Suppressor macrophage treated with lipopolysaccharide for 4 hours (primary cell): ENCODE results near the gene SIAE.
A peak's percentile ranks its signal among the peaks of the same experiment; 100 is the strongest.

ENCODE experiments used
- DNase-seq: peaks from one replicate; pipeline ENCODE4 v3.0.0-alpha.2; 2020

The SIAE gene

DNA sequence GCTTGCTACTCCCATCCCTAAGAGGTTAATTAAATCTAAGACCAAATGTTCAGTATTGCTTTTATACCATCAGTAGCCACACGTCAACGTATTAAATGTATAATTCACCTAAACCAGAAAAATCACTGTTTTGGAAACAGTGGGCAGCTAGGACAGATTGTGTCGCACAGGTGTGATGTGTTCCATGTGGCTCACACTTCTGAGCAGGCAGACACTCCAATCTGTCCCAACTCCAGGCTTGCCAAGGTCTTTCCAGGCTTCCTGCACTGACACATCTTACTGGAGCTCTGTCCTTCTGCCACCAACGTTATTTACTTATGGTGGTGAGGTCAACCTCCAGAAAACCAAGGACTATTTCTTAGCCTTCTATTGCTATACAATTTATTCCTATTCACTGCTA, 11.4 kb downstream of the SIAE start:
- no peak for DNase-seq

DNA sequence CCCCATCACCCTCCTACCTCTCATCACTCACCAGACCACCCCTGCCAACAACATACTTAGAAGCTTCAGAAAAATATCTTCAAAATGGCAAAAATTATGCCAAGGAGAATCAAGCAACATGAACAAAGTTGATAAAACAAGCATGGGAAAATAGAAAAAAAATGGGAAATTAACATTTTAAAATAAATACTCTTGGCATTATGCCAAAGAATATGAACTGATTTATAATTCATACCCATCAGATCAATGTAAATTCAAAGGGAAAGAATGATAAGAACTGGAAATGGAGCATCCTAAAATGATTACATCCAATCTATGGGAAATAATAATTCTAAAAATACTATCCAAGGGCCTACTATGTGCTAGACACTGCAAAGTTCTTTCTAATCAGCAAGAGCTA, 12.0 kb downstream of the SIAE start:
- DNase-seq = no peak

- no peak for DNase-seq
These were observed 14.6 kb downstream of the SIAE start for GRCh38 chr11:124658986-124659385.

DNA sequence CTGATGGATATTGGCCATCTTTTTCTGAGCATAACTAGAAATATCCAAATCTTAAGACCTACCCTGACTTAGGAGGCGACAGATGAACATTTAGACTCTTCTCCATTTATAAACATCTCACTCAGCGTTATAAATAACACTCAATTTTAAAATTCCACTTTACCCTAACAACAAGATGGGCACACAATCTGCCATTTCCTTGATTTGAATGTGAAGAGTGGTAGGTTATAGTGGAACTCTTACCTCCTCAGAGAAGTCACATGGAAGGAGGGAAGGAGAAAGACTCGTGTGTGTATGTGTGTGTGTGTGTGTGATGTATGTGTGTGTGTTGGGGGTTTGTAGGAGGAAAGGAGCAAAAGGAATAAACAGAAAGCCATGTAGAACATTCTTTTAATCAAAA, 15.0 kb downstream of the SIAE start:
- no peak for DNase-seq

- no peak for DNase-seq
These were observed 15.6 kb downstream of the SIAE start for GRCh38 chr11:124657904-124658303.

GRCh38 chr11:124656774-124657630, 16.5 kb downstream of the SIAE start:
- DNase-seq = no peak

DNA sequence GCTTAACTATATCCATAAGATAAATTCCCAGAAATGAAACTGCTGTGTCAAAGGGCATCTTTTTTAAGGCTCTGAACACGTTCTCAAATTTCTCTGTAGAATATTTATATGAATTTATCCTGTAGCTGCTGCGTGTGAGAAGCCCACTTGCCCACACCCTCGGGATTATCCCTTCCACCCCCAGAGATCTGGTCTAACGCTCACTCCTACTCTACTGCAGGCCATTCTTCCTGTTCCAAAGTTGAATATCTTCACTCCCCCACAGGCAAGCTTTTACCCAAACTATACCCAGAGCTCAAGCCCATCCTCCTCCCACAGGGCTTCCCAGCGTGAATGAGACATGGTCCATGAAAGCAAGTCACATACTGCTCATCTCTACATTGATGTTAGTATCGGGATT, 24.9 kb downstream of the SIAE start:
- DNase-seq = no peak

- DNase-seq = no peak
These were observed 27.4 kb downstream of the SIAE start for GRCh38 chr11:124646148-124646547.

DNA sequence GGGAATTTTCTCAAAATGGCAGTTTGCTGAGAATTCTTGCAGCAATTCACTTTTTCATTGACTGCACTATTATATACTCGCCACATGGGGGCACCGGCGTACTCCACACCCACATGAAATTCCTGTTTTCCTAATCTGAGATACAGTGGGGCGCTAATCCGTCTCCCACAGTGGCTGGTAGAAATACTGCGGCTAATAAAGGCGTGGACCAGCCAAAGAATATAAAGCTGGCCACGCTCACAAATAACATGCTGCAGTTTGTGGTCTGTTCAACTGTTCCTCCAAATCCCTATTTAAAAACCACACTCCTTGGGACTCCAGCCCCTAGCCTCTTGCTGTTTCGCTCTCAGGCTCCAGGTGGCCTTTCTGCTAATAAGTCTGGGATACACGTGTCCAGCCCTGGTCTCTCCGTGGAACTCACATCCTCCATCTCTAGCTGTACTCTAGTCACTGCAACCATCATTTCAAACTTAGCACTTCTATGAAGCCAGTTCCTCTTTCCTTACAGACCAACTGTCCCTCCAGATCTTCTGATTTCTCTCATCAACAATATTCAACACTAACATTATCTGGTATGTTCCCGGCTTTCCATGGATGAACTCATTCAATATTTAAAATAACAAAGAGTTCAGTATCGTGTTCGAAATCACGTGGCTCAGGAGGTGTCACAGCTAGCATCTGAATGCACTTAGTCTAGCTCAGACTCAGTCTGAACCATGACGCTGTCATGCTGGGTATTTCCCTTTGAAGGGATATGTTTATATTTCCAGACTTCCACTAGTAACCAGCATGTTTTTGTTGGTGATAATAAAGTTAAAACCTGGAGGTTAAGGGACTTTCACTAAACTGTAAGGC, 28.9 kb downstream of the SIAE start:
- peak; percentile 51 for DNase-seq

- DNase-seq = peak; percentile 31
These were observed 29.7 kb downstream of the SIAE start for GRCh38 chr11:124643605-124644425.

DNA sequence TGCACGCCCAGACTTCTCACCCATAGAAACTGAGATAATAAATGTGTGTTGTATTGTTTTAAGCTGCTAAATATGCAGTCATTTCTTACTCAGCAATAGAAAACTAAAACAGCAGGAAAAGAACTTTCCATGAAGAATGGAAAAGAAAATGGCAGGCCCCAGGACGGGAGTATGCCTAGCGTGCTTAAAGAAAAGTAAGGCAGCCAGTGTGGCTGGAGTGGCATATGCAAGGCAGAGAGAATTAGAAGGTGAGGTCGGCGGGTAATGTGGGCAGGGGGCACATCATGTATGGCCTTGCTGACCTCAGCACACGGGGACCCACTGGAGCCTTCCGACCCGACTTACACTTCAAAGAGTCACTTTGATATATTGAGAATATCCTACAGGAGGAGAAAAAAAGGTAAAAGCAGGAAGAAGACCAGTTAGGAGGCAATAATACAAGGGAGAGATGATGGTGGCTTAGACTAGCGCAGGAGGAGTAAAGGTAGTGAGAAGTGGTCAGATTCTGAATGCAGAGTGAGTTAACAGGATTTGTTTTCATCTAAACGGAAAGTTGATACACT, 30.4 kb downstream of the SIAE start:
- DNase-seq = no peak

DNA sequence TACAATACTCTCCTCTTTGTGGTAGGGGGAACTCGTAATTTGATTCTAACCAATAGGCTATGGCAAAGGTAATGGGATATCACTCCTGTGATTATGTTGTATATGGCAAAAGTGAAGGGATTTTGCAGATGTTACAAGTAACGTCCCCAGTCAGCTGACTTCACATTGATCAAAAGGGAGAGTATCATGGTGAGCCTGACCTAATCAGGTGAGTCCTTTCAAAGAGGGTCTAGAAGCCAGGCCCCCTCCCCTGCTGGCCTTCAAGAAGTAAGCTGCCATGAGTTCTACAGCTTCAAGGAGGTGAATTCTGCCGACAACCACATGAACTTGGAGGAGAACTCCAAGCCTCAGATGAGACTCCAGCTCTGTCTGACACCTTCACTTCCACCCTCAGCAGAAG, 30.9 kb downstream of the SIAE start:
- no peak for DNase-seq

GRCh38 chr11:124640666-124641065, 32.9 kb downstream of the SIAE start:
- no peak for DNase-seq

DNA sequence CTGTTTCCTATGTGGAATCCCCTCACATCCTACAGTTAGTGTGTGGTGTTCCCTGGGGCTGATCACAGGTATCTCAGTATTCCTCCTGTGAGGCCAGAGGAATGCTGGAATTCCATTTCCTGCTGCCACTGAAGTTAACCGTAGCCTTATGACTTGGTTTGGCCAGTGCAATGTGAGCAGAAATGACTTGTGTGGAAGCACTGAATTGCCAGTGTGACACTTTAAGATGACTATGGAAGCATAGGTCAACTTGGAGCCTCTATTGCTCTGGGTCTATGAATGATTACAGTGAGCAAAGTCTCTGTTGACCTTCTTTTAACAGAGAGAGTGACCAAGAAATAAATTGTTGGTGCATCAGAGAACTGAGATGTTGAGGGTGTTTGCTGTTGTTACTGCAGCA, 34.4 kb downstream of the SIAE start:
- DNase-seq = no peak

- DNase-seq = no peak
These were observed 35.0 kb downstream of the SIAE start for GRCh38 chr11:124638500-124638899.

GRCh38 chr11:124635932-124636331, 37.6 kb downstream of the SIAE start:
- no peak for DNase-seq

DNA sequence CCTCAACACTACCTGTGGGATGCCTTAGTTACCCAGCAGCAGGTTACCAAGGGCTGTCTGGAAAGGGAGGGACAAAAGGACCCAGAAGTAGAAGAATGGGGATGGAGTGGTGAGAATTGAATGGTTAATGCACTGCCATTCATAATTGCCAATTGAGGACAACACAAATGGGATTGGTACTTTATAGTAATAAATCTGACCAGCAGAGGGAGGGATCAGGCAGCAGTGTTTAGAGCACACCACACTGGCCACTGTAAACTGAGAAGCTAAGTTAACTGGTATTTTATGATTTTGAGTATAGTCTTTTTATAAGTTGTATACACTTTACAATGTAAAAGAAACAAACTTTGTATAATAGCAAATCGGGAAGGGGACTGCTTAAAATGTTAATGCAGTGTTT, 40.2 kb downstream of the SIAE start:
- DNase-seq = peak; percentile 4

GRCh38 chr11:124629961-124630360, 43.6 kb downstream of the SIAE start:
- DNase-seq = no peak

DNA sequence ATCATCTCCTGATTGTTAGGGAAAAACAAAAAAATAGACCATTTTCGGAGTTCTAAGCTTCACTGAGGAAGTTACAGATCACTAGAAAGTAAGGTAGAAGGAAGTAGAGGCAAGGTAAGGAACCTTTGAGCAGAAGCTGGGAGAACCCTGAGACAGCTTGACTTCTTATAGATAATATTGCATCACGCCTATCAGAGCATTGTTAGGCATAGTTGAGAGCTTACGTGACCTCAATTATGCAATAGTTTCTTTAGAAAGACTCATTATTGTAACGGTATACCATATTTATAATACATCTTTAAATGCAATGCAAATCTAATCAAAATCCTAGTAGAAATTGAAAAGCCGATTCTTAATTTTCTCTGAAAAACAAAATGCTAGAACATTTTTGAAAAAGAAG, 46.0 kb downstream of the SIAE start:
- no peak for DNase-seq

GRCh38 chr11:124625504-124626168, 47.9 kb downstream of the SIAE start:
- no peak for DNase-seq

DNA sequence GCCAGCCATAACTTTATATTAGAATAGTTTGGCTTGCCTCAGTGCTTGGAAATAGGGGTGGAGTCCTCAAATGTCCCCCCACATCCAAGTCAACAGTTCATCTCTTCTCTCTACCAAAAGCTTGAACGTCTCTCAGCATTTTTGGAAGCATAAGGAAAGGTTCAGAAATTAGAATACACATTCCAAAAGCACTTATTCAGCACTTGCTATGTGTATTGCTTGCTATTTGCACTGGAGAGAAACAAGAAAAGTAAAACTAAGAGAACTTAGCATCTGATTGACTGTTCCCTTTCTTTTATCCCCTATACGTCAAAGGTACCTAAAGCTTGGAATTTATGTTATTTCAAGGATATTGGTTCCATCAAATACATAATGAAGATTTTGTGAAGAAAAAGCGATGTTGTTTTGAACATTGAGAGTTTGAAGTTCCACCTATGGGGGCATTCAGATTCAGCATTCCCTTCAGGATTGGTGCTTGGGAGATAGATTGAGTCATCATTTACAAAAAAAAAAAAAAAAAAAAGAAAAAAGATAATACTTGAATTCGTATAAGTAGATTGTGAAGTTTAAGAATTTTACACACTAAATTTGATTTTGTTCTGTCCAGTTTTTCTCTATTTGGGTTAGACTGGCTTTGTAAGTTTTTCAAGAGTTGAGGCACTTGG, 49.5 kb downstream of the SIAE start:
- no peak for DNase-seq
